ENCODE data around the gene NCKAP5. TPM values are rescaled to one million over a fixed set of nuclear protein-coding genes. Genes with fewer than 3 reads are reported as not detected.

Gene NCKAP5
- total RNA-seq, 1 donor from 2014 or later: 27.9 TPM

DNA sequence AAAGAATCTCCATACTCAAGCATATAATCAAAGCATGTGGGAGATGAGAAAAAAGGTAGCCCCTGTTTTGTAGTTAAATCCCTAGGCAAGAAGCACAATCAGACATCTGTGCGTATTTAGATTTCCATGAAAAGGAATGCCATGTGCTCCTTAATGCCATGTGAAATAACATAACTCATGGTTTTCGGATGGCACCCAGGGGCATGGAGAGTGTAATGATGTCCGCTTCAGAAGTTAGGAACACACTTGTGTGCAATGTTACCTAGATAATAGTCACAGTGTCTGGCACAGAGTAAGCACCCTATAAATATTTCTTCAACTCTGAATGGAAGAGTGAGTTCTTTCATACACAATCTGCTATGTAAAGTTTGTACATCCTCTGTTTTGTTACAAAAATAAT lies 197.0 kb downstream of the NCKAP5 start:
- H3K4me3 Mint-ChIP-seq: no peak overlapping the region
- peaks cover 27% of the 10 kb centered on the region for H3K4me1 Mint-ChIP-seq
- peaks cover 14% of the 10 kb centered on the region for H3K9me3 Mint-ChIP-seq
- DNase-seq (ENCODE audit: low read depth, low spot score): no peak
- H3K27ac Mint-ChIP-seq (ENCODE audit: unreplicated experiment): no peak overlapping the region
- peaks cover 7% of the 10 kb centered on the region for H3K36me3 Mint-ChIP-seq (ENCODE audit: low read depth)
- H3K27me3 Mint-ChIP-seq (ENCODE audit: low read depth): no peaks in the 10 kb centered on the region
- TF ChIP-seq, protein P1, sequence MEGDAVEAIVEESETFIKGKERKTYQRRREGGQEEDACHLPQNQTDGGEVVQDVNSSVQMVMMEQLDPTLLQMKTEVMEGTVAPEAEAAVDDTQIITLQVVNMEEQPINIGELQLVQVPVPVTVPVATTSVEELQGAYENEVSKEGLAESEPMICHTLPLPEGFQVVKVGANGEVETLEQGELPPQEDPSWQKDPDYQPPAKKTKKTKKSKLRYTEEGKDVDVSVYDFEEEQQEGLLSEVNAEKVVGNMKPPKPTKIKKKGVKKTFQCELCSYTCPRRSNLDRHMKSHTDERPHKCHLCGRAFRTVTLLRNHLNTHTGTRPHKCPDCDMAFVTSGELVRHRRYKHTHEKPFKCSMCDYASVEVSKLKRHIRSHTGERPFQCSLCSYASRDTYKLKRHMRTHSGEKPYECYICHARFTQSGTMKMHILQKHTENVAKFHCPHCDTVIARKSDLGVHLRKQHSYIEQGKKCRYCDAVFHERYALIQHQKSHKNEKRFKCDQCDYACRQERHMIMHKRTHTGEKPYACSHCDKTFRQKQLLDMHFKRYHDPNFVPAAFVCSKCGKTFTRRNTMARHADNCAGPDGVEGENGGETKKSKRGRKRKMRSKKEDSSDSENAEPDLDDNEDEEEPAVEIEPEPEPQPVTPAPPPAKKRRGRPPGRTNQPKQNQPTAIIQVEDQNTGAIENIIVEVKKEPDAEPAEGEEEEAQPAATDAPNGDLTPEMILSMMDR (conservative IDR thresholded peaks at IDR 0.05): no peak

DNA sequence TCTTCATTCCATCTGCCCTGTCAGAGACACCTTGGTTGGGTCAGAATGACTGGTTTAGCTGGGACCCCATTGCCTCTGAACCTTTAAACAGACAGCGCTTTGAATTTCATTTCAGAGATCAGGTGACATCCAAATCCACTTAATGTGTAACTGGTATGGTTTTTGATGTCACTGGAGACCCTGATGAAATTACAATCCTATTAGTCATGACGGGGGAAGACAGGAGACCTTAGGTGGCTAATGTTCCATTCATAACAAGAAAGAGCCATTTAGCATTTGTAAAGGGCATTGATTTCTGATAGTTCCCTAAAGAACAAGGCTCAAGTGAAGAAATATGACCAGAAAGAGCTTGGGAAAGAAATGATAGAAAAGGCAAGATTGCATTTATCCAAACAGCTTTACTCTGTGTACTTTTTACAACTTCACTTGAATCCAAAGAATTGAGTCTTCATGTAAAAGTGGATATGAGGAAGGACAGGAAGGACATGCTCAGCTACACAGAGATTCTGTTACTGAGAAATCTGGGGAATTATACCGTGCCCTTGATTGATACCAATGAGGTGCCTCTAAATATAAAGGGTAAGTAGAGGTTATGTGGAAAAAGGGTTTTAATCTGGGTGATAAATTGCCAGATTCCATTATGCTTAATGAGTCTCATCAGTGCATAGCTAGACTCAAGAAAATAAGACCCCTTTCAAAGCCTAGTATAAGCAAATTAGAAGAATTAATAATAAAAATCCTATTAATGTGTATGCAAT lies 198.2 kb downstream of the NCKAP5 start:
- peaks cover 27% of the 10 kb centered on the region for H3K4me1 Mint-ChIP-seq
- H3K9me3 Mint-ChIP-seq: peaks cover 12% of the 10 kb centered on the region
- H3K4me3 Mint-ChIP-seq: no peak overlapping the region
- no peak for DNase-seq (ENCODE audit: low read depth, low spot score)
- no peak overlapping the region for H3K27ac Mint-ChIP-seq (ENCODE audit: unreplicated experiment)
- TF ChIP-seq, protein P1 (conservative IDR thresholded peaks at IDR 0.05): no peak
- H3K27me3 Mint-ChIP-seq (ENCODE audit: low read depth): no peaks in the 10 kb centered on the region
- peaks cover 6% of the 10 kb centered on the region for H3K36me3 Mint-ChIP-seq (ENCODE audit: low read depth)

DNA sequence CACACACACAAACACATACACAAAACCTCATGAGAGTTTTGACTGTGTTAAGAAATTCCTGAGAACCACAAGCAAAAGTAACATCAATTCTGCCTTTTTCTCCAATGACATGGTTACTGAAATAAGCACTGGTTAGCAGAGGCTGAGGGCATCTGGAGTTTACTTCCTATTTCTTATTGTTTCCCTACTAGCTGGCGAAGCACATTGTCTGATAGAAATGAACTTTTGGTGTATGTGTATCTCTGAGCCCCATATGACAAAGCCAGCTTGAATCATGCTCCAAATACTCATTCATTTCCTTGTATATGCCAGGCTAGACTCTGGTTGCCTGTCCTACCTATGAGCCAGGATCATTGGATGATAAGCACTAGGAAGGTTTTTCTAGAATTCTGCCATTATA lies 203.1 kb downstream of the NCKAP5 start:
- no peak for DNase-seq (ENCODE audit: low read depth, low spot score)
- Mint-ChIP-seq H3K27me3 (ENCODE audit: low read depth) (no peaks in the 10 kb centered on the region), H3K27ac (ENCODE audit: unreplicated experiment) (no peak overlapping the region), H3K4me1 (peaks cover 62% of the 10 kb centered on the region), H3K9me3 (no peaks in the 10 kb centered on the region), H3K4me3 (no peak overlapping the region), H3K36me3 (ENCODE audit: low read depth) (peaks cover 3% of the 10 kb centered on the region)
- TF ChIP-seq, protein P1 (conservative IDR thresholded peaks at IDR 0.05): no peak

DNA sequence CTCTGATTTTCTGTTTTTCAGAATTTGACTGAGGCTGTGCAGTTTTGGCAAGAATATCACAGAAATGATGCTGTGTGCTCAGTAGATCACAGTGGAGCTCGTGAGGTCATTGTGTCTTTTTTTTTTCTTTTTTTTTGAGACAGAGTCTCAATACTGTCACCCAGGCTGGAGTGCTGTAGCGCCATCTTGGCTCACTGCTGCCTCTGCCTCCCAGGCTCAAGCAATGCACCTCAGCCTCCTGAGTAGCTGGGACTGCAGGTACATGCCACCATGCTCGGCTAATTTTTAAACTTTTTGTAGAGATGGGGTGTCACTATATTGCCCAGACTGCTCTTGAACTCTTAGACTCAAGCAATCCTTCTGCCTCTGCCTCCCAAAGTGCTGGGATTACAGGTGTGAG lies 203.6 kb downstream of the NCKAP5 start:
- TF ChIP-seq, protein P1 (conservative IDR thresholded peaks at IDR 0.05): no peak
- no peak overlapping the region for H3K4me3 Mint-ChIP-seq
- no peaks in the 10 kb centered on the region for H3K27me3 Mint-ChIP-seq (ENCODE audit: low read depth)
- DNase-seq (ENCODE audit: low read depth, low spot score): no peak
- H3K9me3 Mint-ChIP-seq: no peaks in the 10 kb centered on the region
- no peak overlapping the region for H3K27ac Mint-ChIP-seq (ENCODE audit: unreplicated experiment)
- peaks cover 61% of the 10 kb centered on the region for H3K4me1 Mint-ChIP-seq
- peaks cover 3% of the 10 kb centered on the region for H3K36me3 Mint-ChIP-seq (ENCODE audit: low read depth)

DNA sequence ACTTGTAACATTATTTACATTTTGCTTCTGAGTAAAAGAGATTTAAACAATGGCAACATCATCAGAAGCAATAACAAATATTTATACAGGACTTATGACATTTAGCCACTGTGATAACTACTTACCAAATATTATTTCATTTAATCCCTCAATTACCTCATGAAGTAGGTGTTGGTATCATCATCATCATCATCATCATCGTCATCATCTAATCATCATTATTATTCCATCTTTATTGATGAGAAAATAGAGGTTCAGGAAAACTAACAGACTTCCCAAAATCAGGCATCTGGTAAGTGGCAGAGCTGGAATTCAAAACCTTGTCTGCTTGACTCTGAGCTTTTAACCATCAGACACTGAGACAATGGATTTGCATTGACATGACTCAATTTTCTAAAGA lies 204.4 kb downstream of the NCKAP5 start:
- TF ChIP-seq, protein P1 (conservative IDR thresholded peaks at IDR 0.05): no peak
- Mint-ChIP-seq H3K27ac (ENCODE audit: unreplicated experiment) (no peak overlapping the region), H3K4me3 (no peak overlapping the region), H3K36me3 (ENCODE audit: low read depth) (peaks cover under 1% of the 10 kb centered on the region), H3K9me3 (no peaks in the 10 kb centered on the region), H3K4me1 (peaks cover 63% of the 10 kb centered on the region), H3K27me3 (ENCODE audit: low read depth) (no peaks in the 10 kb centered on the region)
- no peak for DNase-seq (ENCODE audit: low read depth, low spot score)

Data from neural crest cell (in vitro differentiated cells).